Pancreas (tissue), 10 donors: Measurements from ENCODE around the gene RTTN. TPM values are rescaled to one million over a fixed set of nuclear protein-coding genes. Genes with fewer than 3 reads are reported as not detected.
A peak's percentile ranks its signal among the peaks of the same experiment; 100 is the strongest.

Experiments used
- ATAC-seq, 4 donors: fragments of 200-7000 bp; cut with Tn5 transposase; one replicate each; pipeline versions ENCODE4 v1.8.0 to v1.9.1; 2020; ENCODE audit warnings: mild to moderate bottlenecking in 4 of 4, moderate library complexity in 4 of 4
- DNase-seq, 6 donors: peaks; one replicate each; pipeline ENCODE4 v3.0.0-alpha.2; 2020
- FAIRE-seq: peaks from 2 replicates; lab custom pipeline; 2012; peaks lifted over from hg19 to GRCh38; lab: Jason Lieb, UNC
- H3K27ac ChIP-seq, 4 donors: fragments of 200-600 bp; sonication (generic); 1 replicate in 3 of 4; 2 replicates in 1 of 4; pipeline versions ENCODE4 v1.5.0 to v1.8.0; 2020
- H3K27me3 ChIP-seq, 4 donors: fragments of 200-600 bp; one replicate each; pipeline ENCODE4 v1.8.0; 2021
- H3K36me3 ChIP-seq, 3 donors: fragments of 200-600 bp; sonication (generic) in 1 of 3; one replicate each; pipeline versions ENCODE4 v1.5.0 to v1.8.0; 2020 to 2021
- H3K4me1 ChIP-seq, 3 donors: fragments of 200-600 bp; one replicate each; pipeline ENCODE4 v1.8.0; 2021
- H3K4me3 ChIP-seq, 4 donors: fragments of 200-600 bp; sonication (generic) in 2 of 4; one replicate each; pipeline versions ENCODE4 v1.5.0 to v1.8.0; 2020 to 2021
- H3K9me3 ChIP-seq, 4 donors: fragments of 200-600 bp; one replicate each; pipeline ENCODE4 v1.8.0; 2021
- WGBS, 2 donors: extraction: QIAGEN DNeasy Blood & Tissue Kit; methylation state at CpG; one replicate each; pipeline ENCODE4 v1.1.7; 2013; 5-methylcytosine and 5-hydroxymethylcytosine counted together
- intact Hi-C, 3 donors: fragments of 100-400 bp; cut with DNase I; formaldehyde crosslinking; loops; one replicate each; pipeline versions ENCODE4 v1.11.1 to v1.14.2; 2022
- polyA plus RNA-seq, 2 donors: library from polyadenylated mRNA; stranded (reverse); fragments of 200-250 nt; gene quantifications; one replicate each; pipeline ENCODE4 v1.2.3, GENCODE V29; 2013
- total RNA-seq, 6 donors: library from RNA; stranded (reverse); fragmentation: NEBNext Ultra II Directional in 4 of 6; extraction: Animal tissue kit (Norgen Biotek cat#: 25700) in 4 of 6; gene quantifications; one replicate each; pipeline versions ENCODE4 v1.2.1 to v1.2.4, GENCODE V29; 2021 to 2023
- TF ChIP-seq, protein P1 (sequence below), 4 donors: fragments of 200-600 bp; sonication (generic) in 3 of 4; IDR thresholded peaks; one replicate each; pipeline versions ENCODE4 v1.5.0 to v1.8.0; 2021; ENCODE audit warnings: antibody characterized with exemption in 4 of 4
- donor health status: healthy with polysubstance abuse.
- donor health status: DM: no; HTN: no; CAD: no; lungs with moderate emphysema.
- donor health status: DM: no; HTN: no; CAD: no.
- donor health status: control.
- donor health status: control.
- donor health status: Bipolar disorder and iron deficiency.
- donor health status: DM: yes; HTN: yes; CAD: no.
- donor health status: DM: no; HTN: no; CAD: no.
- donor health status: DM: no; HTN: no; CAD: no.
- donor health status: DM: yes; HTN: yes; CAD: no.

The RTTN gene
- total and polyA plus RNA-seq, 8 donors, result 2.5 to 7.2 (median 4.5) TPM

- Histone ChIP-seq H3K27ac (no peak overlapping the region), H3K27me3 (no peaks in the 10 kb centered on the region), H3K4me3 (no peak overlapping the region), H3K9me3 (no peaks in the 10 kb centered on the region), H3K36me3 (peaks cover 0 to 12% (median 0%) of the 10 kb centered on the region in 3 donors), H3K4me1 (peaks cover 0 to 9% (median 7%) of the 10 kb centered on the region in 3 donors)
- ATAC-seq (no peak), DNase-seq (no peak), FAIRE-seq (no peak)
- 0% methylated on average over 1 of the region's 1 CpG for WGBS, 2 donors
- intact Hi-C loops, result no loop called here
- TF ChIP-seq, protein P1, sequence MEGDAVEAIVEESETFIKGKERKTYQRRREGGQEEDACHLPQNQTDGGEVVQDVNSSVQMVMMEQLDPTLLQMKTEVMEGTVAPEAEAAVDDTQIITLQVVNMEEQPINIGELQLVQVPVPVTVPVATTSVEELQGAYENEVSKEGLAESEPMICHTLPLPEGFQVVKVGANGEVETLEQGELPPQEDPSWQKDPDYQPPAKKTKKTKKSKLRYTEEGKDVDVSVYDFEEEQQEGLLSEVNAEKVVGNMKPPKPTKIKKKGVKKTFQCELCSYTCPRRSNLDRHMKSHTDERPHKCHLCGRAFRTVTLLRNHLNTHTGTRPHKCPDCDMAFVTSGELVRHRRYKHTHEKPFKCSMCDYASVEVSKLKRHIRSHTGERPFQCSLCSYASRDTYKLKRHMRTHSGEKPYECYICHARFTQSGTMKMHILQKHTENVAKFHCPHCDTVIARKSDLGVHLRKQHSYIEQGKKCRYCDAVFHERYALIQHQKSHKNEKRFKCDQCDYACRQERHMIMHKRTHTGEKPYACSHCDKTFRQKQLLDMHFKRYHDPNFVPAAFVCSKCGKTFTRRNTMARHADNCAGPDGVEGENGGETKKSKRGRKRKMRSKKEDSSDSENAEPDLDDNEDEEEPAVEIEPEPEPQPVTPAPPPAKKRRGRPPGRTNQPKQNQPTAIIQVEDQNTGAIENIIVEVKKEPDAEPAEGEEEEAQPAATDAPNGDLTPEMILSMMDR (IDR thresholded peaks at IDR 0.05), result no peak
Measured at GRCh38 chr18:70200286-70200685, 5.2 kb downstream of the RTTN start.

DNA sequence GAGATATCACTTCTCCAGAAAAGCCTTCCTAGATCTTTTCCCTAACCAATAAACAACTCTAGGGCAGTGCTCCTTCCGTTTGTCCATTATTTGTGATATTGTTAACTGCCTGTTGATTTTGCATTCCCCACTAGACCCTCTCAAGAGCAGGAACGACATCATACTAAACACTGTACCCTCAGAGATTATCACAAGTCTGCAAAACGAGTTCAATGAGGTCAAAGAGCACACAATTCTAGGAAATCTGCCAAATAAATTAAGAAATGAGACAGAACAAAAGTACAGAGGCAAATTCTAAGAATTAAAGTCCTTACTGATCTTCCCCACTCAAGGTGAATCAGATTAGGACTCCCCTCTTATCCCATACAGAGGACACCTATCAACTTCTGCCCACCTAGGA lies 7.6 kb downstream of the RTTN start:
- intact Hi-C loops, result loop anchor here in 2 of 3 donors (5.0 kb wide), 2 partner anchors 229 to 234 kb away; no protein-coding TSS in a partner anchor

GRCh38 chr18:70197026-70197425 lies 8.5 kb downstream of the RTTN start:
- H3K27me3 ChIP-seq, result no peaks in the 10 kb centered on the region
- no peaks in the 10 kb centered on the region for H3K9me3 ChIP-seq
- peaks cover 0 to 26% (median 0%) of the 10 kb centered on the region in 3 donors for H3K36me3 ChIP-seq
- no peak overlapping the region for H3K27ac ChIP-seq
- FAIRE-seq (no peak), ATAC-seq (no peak), DNase-seq (no peak)
- TF ChIP-seq, protein P1 (IDR thresholded peaks at IDR 0.05), result no peak
- no peaks in the 10 kb centered on the region for H3K4me1 ChIP-seq
- 88 to 91% methylated on average over 6 of the region's 6 CpGs for WGBS, 2 donors
- H3K4me3 ChIP-seq, result no peak overlapping the region
- intact Hi-C loops, result loop anchor here in 2 of 3 donors (5.0 kb wide), 2 partner anchors 230 to 235 kb away; no protein-coding TSS in a partner anchor

More for the DNA sequence above, 7.6 kb downstream of the RTTN start:
- Histone ChIP-seq H3K27ac (no peak overlapping the region), H3K4me3 (no peak overlapping the region), H3K4me1 (no peaks in the 10 kb centered on the region), H3K36me3 (peaks cover 0 to 19% (median 0%) of the 10 kb centered on the region in 3 donors), H3K27me3 (no peaks in the 10 kb centered on the region), H3K9me3 (no peaks in the 10 kb centered on the region)
- DNase-seq, result no peak
- WGBS, 2 donors, result 25 to 31% methylated on average over 3 of the region's 3 CpGs
- TF ChIP-seq, protein P1 (IDR thresholded peaks at IDR 0.05), result no peak
- no peak for ATAC-seq
- FAIRE-seq, result no peak

- Histone ChIP-seq H3K9me3 (no peaks in the 10 kb centered on the region), H3K36me3 (peaks cover 0 to 34% (median 0%) of the 10 kb centered on the region in 3 donors), H3K27ac (no peak overlapping the region), H3K27me3 (no peaks in the 10 kb centered on the region), H3K4me3 (no peak overlapping the region), H3K4me1 (no peaks in the 10 kb centered on the region)
- ATAC-seq (peak in 3 of 4 donors; percentile 71 to 83 (median 82)), DNase-seq (peak in 1 of 6 donors; percentile 25), FAIRE-seq (peak; percentile 93)
- intact Hi-C loops, result loop anchor here in 2 of 3 donors (5.0 kb wide), 2 partner anchors 231 to 236 kb away; no protein-coding TSS in a partner anchor
- WGBS, 2 donors, result 44 to 52% methylated on average over 5 of the region's 5 CpGs
- TF ChIP-seq, protein P1 (IDR thresholded peaks at IDR 0.05), result peak; percentile 24 to 78 (median 65)
Measured at GRCh38 chr18:70195852-70196434, 9.5 kb downstream of the RTTN start.
